Measurements from ENCODE around the gene STARD9.

Gene STARD9

DNA sequence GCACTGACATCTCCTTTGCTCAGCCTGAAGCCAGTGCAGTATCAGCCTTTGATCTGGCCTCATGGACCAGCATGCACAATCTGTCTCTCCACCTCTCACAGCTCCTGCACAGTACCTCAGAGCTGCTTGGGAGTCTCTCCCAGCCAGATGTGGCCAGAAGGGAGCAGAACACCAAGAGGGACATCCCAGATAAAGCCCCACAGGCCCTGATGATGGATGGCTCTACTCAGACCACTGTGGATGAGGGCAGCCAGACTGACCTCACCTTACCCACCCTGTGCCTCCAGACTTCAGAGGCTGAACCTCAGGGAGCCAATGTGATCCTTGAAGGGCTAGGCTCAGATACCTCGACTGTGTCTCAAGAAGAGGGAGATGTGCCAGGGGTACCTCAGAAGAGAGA lies 117.1 kb downstream of the STARD9 start:
- in situ Hi-C loops (cut with HindIII; ENCODE audit: low sequenced_read_pairs) = no loop called here

DNA sequence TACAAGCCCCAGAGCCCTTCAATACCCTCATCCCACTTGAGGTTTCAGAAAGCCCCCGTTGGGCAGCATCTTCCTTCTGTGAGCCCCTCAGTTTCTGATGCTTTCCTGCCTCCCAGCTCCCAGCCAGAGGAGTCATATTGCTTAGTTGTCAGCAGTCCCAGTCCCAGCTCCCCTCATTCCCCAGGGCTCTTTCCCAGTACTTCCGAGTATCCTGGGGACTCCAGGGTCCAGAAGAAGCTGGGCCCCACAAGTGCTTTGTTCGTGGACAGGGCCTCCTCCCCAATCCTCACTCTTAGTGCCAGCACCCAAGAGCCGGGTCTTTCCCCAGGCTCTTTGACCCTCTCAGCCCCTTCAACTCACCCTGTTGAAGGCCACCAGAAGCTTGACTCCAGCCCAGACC lies 117.6 kb downstream of the STARD9 start:
- in situ Hi-C loops (cut with HindIII; ENCODE audit: low sequenced_read_pairs) = no loop called here

DNA sequence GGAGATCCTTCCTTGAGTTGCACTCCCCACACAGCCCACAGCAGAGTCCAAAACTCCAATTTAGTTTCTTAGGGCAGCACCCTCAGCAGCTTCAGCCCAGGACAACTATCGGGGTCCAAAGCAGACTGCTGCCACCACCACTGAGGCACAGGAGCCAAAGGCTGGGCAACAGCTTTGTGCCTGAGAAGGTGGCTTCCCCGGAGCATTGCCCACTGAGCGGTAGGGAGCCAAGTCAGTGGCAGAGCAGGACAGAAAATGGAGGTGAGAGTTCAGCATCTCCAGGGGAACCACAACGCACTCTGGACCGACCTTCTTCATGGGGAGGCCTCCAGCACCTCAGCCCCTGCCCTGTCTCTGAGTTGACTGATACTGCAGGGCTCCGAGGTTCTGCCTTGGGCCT lies 118.1 kb downstream of the STARD9 start:
- in situ Hi-C loops (cut with HindIII; ENCODE audit: low sequenced_read_pairs) = no loop called here

DNA sequence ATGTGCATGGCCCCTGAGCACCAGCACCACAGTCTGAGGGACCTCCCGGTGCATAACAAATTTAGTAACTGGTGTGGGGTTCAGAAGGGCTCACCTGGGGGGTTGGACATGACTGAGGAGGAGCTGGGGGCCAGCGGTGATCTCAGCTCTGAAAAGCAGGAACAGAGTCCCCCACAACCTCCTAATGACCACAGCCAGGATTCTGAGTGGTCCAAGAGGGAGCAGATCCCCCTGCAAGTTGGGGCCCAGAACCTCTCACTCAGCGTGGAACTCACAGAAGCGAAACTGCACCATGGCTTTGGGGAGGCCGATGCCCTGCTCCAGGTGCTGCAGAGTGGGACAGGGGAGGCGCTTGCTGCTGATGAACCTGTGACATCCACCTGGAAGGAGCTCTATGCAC lies 118.5 kb downstream of the STARD9 start:
- in situ Hi-C loops (cut with HindIII; ENCODE audit: low sequenced_read_pairs) = no loop called here

DNA sequence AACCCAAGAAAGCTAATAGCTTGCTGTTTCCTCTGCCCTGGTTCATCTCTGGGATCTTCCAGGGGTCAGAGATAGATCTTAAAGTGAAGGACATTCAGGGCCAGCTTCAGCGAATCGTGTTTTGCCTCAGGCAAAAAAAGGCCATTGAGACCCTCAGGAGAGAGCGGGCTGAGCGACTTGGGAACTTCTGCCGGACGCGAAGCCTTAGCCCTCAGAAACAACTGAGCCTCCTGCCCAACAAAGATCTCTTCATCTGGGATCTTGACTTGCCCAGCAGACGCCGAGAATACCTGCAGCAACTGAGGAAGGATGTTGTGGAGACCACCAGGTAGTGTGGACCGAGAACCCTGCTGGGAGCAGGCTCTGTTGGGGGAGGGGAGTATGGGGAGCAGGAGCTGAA lies 119.0 kb downstream of the STARD9 start:
- in situ Hi-C loops (cut with HindIII; ENCODE audit: low sequenced_read_pairs) = no loop called here

DNA sequence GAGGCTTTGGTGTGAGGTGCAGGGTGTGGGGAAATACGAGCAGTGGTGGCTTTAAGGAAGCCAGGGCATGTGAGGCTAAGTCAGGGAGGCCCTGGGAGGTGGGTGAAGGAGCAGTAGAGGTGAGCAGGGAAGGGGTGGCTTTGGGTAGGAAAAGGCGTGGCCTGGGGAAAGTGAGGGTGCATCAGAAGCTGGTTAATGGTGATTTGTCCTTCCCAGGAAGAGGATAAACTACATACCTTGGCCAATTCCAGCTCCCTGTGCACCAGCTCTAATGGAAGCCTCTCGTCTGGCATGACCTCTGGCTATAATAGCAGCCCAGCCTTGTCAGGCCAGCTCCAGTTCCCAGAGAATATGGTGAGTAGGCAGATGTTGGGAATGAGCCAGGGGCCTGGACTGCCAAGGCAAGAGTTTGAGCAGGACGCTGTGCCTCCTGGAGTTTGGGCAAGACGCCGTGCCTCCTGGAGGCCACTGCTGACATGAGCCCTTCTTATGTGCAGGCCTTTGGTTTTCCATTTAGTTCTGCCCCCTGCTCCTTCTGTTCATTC lies 120.2 kb downstream of the STARD9 start:
- in situ Hi-C loops (cut with HindIII; ENCODE audit: low sequenced_read_pairs) = no loop called here

DNA sequence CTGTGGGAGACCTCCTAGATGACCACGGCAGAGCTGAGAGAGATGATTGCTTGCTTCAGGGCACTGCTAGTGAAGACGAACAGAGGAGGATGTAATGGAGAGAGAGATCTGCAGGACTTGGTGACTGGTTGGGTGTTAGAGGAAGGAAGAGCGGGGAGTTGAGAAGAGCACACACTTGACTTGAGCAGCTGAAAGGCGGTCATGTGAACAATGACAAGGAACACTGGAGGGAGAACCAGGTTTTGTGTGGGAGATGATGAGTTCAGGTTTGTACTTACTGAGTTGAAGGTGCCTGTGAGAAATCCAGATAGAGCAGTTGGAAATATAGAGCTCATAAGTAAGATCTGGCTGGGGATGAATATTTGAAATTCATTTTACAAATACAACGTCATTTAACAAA lies 121.2 kb downstream of the STARD9 start:
- in situ Hi-C loops (cut with HindIII; ENCODE audit: low sequenced_read_pairs) = no loop called here

DNA sequence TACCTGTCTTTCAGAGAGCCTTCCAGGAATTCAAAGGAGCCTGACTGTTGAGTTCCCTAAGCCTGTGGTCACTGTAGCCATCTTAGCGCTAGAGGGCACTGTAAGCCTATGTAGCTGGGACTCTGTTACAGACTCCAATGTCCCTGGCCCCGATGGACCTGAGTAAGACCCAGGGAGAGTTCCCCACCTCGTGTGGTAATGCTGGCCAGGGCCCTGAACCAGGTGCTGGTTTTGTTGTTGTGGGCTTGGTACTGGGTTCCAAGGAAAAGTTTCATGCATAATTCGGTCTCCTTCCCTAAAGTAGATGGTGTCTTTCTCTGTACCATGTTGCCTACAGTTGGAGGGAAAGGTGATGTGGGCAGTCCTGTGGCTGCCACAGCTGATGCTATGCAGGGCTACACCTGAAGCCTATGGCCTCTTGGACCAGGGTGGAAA lies 129.1 kb downstream of the STARD9 start:
- in situ Hi-C loops (cut with HindIII; ENCODE audit: low sequenced_read_pairs) = no loop called here

DNA sequence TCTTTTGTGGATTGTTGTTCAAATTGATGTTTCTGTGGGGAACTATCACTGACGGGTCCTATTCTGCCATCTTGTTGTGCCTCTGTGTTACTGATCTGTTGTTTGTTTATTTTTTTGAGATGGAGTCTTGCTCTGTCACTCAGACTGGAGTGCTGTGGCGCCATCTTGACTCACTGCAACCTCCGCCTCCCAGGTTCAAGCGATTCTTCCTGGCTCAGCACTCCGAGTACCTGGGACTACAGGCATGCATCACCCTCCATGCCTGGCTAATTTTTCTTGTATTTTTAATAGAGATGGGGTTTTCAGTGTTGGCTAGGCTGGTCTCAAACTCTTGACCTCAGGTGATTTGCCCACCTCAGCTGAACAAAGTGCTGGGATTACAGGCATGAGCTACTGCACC lies 129.9 kb downstream of the STARD9 start:
- in situ Hi-C loops (cut with HindIII; ENCODE audit: low sequenced_read_pairs) = no loop called here

DNA sequence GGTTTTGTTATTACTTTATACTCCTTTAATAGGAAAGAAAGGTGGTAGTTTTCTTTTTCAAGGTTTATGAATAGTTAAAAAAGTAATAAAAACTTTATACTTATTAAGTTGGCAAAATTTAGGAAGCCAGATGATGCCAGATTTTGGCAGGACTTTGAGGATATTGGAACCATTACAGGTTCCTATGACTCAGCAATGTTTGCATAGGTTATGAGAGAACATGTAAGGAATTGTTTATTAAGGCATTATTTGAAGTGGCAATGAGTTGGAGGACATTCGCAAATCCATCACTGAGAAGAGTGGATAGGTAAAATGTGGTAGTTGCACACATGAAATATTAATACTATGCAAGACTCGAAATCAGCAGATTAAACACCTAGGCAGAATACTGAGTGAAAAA lies 131.7 kb downstream of the STARD9 start:
- in situ Hi-C loops (cut with HindIII; ENCODE audit: low sequenced_read_pairs) = no loop called here

DNA sequence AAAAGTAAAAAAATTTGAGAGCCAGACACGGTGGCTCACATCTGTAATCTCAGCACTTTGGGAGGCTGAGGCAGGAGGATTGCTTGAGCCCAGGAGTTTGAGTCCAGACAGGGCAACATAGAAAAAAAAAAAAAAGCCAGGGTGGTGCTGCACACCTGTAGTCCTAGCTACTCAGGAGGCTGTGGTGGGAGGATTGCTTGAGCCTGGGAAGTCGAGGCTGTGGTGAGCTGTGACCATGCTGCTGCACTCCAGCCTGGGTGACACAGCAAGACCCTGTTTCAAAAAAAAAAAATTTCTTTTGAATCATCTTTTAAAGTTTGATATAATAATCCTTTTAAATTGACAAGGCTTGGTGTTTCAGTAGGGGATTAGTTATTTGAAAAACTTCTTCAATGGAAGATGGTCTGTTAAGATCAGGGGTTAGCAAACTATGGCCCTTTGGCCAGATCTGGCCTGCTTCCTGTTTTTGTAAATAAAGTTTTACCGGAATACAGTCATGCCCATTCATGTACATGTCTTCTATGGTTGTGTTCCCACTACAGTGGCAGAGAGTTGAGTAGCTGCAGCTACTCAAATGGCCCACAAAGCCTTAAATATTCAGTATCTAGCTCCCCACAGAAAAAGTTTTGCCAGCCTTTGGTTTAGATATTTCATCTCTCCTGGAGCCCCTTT lies 132.6 kb downstream of the STARD9 start:
- in situ Hi-C loops (cut with HindIII; ENCODE audit: low sequenced_read_pairs) = no loop called here

DNA sequence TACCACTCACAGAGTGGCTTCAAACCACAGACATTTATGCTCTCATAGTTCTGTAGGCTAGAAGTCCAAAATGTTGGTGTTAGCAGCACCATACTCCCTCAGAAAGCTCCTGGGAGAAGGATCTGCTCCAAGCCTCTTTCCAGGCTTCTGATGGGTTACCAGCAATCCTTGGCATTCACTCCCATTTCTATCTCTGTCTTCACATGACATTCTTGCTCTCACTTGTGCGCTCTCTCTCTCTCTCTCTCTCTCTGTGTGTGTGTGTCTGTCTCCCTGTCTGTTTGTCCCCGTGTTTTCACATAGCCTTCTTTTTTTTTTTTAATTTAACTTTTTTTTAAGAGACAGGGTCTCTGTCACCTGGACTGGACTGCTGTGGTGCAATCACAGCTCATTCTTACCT lies 135.3 kb downstream of the STARD9 start:
- in situ Hi-C loops (cut with HindIII; ENCODE audit: low sequenced_read_pairs) = no loop called here

DNA sequence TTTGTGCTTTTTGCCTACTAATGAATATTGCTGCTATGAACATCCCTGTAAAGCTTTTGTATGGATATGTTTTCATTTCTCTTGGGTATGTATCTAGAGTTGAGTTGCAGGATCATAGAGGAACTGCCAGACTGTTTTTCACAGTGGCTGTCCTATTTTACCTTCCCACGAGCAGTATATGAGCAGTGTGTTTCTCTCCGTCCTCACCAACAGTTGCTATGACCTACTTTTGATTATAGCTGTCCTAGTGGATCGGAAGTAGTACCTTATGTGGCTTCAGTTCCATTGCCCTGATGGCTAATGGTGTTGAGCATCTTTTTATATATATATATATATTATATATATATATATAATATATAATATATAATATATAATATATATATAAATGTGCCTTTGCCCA lies 136.3 kb downstream of the STARD9 start:
- in situ Hi-C loops (cut with HindIII; ENCODE audit: low sequenced_read_pairs) = no loop called here

DNA sequence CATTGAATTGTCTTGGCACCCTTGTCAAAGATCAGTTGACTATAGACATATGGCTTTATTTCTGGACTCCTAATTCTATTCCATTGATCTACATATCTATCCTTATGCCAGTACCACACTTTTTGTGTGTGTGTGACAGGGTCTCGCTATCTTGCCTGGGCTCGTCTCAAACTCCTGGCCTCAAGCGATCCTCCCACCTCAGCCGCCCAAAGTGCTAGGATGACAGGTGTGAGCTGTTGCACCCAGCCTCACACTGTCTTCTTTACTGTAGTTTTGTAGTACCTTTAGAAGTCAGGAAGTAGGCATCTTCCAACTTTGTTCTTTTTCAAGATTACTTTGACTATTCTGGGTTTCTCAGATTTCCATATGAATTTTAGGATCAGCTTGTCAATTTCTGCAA lies 137.2 kb downstream of the STARD9 start:
- in situ Hi-C loops (cut with HindIII; ENCODE audit: low sequenced_read_pairs) = no loop called here

DNA sequence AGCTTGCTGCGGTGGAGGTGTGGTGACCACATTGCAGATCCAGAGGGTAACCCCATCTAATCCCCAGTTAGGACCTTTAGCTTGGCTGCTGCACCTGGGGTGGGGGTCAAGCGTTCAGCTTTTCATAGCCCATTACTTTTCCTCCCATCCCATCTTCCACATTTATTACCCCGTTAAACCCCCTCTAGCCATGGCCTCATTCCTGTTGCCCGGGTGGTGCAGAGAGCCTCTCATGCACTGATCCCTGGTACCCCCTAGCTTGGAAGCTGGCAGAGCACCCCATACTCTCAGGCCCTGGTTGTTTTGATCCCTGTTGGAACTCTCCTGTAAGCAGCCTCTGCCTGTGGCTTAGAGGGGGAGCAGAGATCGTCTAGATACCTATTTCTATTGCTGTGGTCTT lies 140.7 kb downstream of the STARD9 start:
- in situ Hi-C loops (cut with HindIII; ENCODE audit: low sequenced_read_pairs) = no loop called here

DNA sequence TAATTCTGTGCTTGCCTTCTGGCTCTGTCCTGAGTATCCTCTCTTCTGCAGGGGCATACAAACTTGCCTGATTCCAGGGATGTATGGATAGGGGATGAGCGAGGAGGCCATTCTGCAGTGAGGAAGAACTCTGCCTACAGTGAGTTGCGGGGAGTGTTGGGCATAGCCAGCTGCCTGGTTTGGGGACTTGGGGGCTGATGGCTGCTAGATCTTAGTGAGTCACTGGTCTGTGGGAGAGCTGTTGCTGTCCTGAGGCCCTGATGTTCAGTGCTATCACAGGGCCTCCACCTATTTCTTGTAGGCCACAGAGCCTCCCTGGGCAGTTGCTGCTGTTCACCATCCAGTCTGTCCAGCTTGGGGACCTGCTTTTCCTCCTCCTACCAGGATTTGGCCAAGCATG lies 141.2 kb downstream of the STARD9 start:
- in situ Hi-C loops (cut with HindIII; ENCODE audit: low sequenced_read_pairs) = no loop called here

DNA sequence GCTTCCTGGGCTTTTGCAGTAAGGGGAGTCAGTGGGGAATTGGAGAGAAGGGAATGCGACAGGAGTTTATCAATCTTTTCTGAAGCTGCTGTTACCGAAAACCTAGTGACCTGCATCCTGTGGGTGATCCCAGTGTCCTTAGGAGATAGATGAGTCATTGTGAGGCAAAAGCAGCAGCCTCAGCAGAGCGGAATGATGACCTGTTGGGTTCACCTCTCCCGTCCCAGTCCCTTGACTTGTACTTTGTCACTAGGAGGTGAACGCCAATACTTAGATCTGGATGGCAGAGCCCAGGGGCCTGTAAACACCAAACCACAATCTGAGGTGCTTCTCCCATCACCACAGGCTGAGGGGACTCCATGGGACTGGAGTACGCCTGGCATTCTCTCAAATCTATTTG lies 143.6 kb downstream of the STARD9 start:
- in situ Hi-C loops (cut with HindIII; ENCODE audit: low sequenced_read_pairs) = no loop called here

DNA sequence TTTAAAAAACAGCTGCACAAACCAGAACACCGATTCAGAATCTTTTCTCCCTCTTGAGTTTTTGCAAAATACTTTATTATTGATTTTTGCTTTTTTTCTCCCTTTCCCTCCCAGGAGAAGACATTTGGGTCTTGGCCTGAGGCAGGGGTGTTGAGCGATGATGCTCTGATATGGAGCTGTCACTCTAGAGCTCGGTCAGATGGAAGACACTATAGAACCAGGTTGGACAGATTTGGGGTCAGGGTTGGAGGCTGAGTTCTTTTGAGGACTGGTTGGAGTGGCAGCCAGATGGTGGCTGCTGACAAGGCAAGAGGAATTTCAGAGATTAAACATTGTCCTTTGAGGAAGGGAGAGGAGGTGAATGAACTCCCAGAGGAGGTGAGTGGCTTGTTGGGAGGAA lies 144.7 kb downstream of the STARD9 start:
- in situ Hi-C loops (cut with HindIII; ENCODE audit: low sequenced_read_pairs) = no loop called here

DNA sequence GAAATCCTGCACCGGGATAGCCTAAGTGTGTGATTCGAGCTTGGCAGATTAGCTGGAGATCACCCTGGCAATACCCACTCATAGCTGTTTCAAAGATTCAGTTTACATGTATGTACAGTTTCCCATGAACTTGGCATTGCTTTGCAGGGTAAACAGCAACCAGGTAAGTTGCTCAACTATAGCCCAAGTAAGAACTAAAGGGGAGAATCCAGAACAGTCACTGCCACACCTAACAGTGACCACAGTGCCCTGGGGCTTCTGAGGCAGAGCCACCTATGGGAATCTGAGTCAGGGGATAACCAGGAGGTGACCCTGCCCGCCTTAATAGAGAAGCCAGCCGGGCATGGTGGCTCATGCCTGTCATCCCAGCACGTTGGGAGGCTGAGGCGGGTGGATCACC lies 145.6 kb downstream of the STARD9 start:
- in situ Hi-C loops (cut with HindIII; ENCODE audit: low sequenced_read_pairs) = no loop called here

DNA sequence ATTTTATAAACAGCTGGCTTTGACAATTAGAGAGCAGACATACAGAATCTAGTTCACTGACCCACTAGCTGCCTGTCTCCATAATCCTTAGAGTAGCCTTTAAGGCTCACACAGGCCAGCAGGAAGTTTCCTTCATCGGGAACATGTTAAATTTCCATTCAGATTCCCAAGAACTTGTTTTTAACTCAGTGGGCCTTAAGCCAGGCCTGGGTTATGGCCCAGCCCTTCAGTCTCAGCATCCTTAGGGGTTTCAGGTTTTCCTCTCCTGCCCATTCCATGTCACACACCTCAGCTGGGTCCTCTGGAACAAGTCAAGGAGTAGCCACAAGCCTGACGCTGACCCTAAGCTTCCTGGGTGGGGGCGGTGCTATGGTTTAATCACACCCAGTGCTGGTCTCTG lies 146.5 kb downstream of the STARD9 start:
- in situ Hi-C loops (cut with HindIII; ENCODE audit: low sequenced_read_pairs) = no loop called here

DNA sequence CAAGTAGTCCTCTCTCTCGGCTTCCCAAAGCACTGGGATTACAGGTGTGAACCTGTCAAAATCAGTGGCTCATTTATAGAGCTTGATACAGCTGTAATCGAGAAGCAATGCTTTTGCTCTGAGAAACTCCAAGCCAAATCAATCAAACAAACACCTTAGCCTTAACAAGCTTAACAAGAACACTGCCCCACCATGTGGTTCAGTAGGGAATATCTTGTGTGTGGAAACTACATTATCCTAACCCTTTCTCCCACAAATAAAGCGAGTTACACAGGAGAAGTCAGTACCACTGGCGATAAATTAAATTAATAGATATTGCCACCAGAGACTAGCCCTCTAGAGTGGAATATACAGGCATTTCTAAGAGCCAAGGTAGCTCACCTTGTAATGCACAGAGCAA lies 147.7 kb downstream of the STARD9 start:
- in situ Hi-C loops (cut with HindIII; ENCODE audit: low sequenced_read_pairs) = no loop called here

DNA sequence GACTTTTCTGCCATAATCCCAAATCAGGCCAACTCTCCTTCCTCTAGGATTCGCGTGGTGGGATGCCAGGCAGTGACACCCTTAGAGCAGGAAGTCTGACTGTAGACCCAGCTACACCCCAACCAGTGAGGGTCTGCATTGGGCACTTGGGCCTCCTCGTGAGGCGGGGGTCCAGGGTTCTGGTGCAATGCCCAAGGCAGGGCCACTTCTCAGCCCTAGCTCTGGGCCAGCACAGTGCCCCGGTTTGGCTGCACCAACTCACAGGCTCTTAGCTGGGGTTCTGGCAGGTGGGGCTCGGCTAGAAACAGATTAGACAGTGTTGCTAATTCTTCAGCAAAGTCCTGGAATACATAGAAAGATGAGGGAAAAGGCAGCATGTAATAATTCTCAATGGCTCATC lies 148.9 kb downstream of the STARD9 start:
- in situ Hi-C loops (cut with HindIII; ENCODE audit: low sequenced_read_pairs) = no loop called here

DNA sequence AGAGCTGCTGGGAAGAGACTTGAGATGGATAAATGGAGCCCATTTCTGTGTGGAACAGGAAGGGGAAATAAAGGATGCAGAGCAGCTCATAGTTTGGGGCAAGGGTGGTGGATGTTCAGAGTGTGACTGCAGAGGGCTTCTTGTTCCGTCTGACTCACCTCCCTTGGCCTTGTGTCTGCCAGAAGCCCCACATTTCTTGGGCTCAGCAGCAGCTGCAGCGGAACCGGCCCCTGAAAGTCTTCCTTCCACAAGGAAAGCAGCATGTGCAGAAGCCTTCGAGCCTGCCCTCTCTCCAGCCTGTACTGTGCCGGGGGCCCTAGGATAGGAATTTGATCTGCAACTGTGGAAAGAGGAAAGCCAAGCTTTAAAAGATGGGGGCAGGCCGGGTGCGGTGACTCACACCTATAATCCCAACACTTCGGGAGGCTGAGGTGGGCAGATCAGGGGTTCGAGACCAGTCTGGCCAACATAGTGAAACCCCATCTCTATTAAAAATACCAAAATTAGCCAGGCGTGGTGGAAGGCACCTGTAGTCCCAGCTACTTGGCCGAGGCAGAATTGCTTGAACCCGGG lies 150.0 kb downstream of the STARD9 start:
- in situ Hi-C loops (cut with HindIII; ENCODE audit: low sequenced_read_pairs) = no loop called here

Measured in endothelial cell of hepatic sinusoid (primary cell).